GM18502 (cell line): ENCODE measurements around the gene CPOX.
"Not testable (repeated sequence)": the region's sequence is repeated elsewhere in the genome, so short reads cannot be mapped to it uniquely, and the experiment has no call there.

Source experiments
- ATAC-seq: cut with Tn5 transposase; IDR thresholded peaks from one replicate; pipeline ENCODE4 v1.9.1; 2021; ENCODE audit warnings: mild to moderate bottlenecking; ENCODE audit not compliant: unreplicated experiment, poor library complexity

The CPOX gene

GRCh38 chr3:98565237-98565643 is 28.2 kb downstream of the CPOX start:
- no peak for ATAC-seq

- ATAC-seq, result peak; percentile 11
Measured at GRCh38 chr3:98564282-98565005, 29.0 kb downstream of the CPOX start.

- ATAC-seq, result peak; percentile 61
Measured at GRCh38 chr3:98563661-98564281, 29.6 kb downstream of the CPOX start.

GRCh38 chr3:98561727-98562521 is 31.5 kb downstream of the CPOX start:
- ATAC-seq, result peak; percentile 12

GRCh38 chr3:98560911-98561310 is 32.5 kb downstream of the CPOX start:
- no peak for ATAC-seq

- not testable (repeated sequence) for ATAC-seq
Measured at GRCh38 chr3:98559769-98560168, 33.6 kb downstream of the CPOX start.

- no peak for ATAC-seq
Measured at GRCh38 chr3:98558100-98558827, 35.1 kb downstream of the CPOX start.

- peak; percentile 32 for ATAC-seq
Measured at GRCh38 chr3:98557324-98558010, 35.9 kb downstream of the CPOX start.

GRCh38 chr3:98556164-98557130 is 37.0 kb downstream of the CPOX start:
- ATAC-seq, result peak; percentile 78

- ATAC-seq, result no peak
Measured at GRCh38 chr3:98555025-98555379, 38.4 kb downstream of the CPOX start.

- ATAC-seq, result no peak
Measured at GRCh38 chr3:98554580-98554979, 38.8 kb downstream of the CPOX start.

GRCh38 chr3:98553753-98554152 is 39.7 kb downstream of the CPOX start:
- ATAC-seq, result no peak

- ATAC-seq, result no peak
Measured at GRCh38 chr3:98553021-98553563, 40.3 kb downstream of the CPOX start.

- no peak for ATAC-seq
Measured at GRCh38 chr3:98552232-98553020, 41.0 kb downstream of the CPOX start.

- no peak for ATAC-seq
Measured at GRCh38 chr3:98551754-98552153, 41.7 kb downstream of the CPOX start.

GRCh38 chr3:98551236-98551635 is 42.2 kb downstream of the CPOX start:
- ATAC-seq, result no peak

- no peak for ATAC-seq
Measured at GRCh38 chr3:98550833-98551232, 42.6 kb downstream of the CPOX start.

GRCh38 chr3:98548544-98548943 is 44.9 kb downstream of the CPOX start:
- no peak for ATAC-seq
